22Rv1 (cell line): ENCODE measurements around the gene AMZ1.

ENCODE experiments used
- ZFX ChIP-seq: fragments of 450-650 bp; IDR thresholded peaks from 2 replicates; pipeline ENCODE4 v1.6.1; 2017; ENCODE audit warnings: antibody characterized with exemption, borderline replicate concordance
- TF ChIP-seq, protein P1 (sequence below): fragments of 450-650 bp; IDR thresholded peaks from 2 replicates; pipeline ENCODE4 v1.5.1; 2017; ENCODE audit warnings: mild to moderate bottlenecking

DNA sequence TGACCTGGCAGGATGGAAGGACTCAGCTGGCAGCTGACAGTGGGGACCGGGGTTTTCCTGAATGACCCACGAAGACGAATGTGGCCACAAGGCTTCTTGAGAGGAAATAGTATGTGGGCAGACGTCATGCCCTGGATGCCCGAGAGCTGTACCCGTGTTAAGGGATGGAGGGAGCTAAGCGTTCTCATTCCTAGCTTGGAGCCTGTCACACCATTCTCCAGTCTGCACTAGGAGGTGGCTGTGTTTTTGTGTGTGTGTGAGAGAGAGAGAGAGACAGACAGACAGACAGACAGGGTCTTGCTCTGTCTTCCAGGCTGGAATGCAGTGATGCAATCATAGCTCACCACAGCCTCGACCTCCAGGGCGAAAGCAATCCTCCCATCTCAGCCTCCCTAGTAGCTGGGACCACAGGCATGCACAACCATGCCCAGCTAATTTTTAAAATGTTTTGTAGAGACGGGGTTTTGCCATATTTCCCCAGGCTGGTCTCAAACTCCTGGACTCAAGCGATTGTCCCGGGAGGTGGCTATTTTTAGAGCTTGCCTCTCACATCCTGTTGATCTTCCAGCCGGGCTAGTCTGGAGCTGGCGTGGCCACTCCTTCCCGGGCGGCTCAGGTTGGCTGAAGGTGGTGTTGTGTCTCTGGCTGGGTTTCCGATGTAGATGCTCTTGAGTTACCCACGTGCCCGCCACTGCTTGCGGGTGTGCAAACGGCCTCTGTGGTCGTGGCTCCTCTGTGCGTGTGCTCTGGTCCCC lies 2.1 kb downstream of the AMZ1 start:
- TF ChIP-seq, protein P1, sequence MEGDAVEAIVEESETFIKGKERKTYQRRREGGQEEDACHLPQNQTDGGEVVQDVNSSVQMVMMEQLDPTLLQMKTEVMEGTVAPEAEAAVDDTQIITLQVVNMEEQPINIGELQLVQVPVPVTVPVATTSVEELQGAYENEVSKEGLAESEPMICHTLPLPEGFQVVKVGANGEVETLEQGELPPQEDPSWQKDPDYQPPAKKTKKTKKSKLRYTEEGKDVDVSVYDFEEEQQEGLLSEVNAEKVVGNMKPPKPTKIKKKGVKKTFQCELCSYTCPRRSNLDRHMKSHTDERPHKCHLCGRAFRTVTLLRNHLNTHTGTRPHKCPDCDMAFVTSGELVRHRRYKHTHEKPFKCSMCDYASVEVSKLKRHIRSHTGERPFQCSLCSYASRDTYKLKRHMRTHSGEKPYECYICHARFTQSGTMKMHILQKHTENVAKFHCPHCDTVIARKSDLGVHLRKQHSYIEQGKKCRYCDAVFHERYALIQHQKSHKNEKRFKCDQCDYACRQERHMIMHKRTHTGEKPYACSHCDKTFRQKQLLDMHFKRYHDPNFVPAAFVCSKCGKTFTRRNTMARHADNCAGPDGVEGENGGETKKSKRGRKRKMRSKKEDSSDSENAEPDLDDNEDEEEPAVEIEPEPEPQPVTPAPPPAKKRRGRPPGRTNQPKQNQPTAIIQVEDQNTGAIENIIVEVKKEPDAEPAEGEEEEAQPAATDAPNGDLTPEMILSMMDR: no peak
- TF ChIP-seq ZFX: no peak
